Stimulated activated CD4-positive, alpha-beta T cell treated with anti-CD3 and anti-CD28 coated beads, Interleukin-12 subunit alpha, Interleukin-12 subunit beta, amount 100 ng/mL, for 4 hours (primary cell): Measurements from ENCODE around the gene LAMA2.

Source experiments
- DNase-seq: peaks from one replicate; pipeline ENCODE4 v3.0.0-alpha.2; 2020

LAMA2 gene

DNA sequence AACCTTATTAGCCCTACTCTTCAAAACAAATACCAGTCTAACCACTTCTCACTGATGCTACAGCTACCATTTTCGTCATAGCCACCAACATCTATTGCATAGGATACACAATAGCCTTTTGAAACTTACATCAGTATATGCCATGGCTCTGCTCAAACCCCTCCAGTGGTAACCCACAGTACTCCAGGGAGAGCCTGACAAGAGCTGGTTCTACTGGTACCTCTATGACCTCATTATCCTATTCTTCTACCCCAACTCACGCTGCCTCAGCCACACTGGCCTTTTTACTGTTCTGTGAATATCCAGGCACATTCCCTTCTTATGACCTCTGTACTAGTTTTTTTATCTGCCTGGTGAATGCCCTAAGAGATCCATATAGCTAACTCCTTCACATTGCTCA is 669.5 kb downstream of the LAMA2 start:
- DNase-seq, result no peak

DNA sequence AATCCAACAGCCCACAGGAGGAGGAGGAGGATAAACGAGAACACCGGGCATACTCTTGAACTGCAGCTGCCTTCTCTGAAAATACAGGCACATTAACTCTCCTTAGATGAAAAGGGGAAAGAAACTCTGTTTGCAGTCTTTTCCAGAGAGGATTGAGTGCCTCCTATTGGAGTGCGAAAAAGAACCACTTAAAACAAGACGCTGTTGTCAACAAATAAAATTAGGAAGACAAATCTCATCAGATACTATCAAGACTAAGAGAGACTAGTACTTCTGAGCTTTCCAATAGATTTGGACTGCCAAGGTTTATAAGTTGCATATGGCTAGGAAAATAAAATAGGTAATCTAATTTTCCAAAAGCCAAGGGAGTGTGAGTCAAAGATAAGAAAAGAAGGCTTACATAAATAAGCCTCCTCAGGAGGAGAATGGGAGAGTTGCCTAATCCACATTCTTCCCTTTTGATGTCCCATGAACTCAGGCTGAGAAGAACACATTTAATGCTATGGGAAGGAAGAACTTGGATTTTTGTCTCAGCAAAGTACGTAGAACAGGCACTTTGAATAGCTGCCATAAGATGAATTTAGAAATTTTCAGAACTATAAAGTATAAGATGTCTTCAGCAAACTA is 672.4 kb downstream of the LAMA2 start:
- DNase-seq, result no peak

DNA sequence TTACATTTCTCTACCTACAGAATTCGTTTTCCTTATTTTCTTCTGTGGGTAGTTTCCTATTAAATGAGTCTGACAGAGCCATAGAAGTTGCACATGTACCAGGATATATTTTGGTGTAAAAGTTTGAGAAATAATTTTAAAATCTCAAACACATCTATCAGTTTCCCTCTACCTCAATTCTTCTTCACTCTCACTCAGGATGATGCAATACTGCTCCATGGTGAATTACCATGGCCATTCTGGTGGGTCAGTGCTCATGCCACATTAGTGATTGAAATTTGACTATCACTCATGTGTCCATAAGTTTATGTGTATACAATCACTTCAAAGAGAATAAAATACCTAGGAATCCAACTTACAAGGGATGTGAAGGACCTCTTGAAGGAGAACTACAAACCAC is 675.3 kb downstream of the LAMA2 start:
- DNase-seq, result no peak

DNA sequence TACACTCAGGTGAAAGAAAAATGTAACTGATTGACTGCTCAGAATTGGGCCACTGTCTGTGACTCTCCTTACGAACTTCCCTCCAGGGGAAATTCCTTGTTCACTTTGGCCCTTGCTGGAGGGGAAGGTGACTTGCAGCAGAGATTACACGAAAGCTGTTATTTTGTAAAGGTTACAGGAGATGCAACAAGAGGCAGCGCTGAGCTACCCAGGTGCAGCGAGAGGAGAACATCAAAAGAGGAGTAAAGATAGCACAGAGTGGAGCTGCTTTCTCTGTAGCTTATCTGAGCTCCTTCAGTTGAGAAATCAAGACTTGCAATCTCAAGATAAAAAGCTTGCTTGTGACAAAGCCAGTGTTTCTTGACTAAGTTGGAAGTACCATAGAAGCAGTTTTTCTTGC is 682.4 kb downstream of the LAMA2 start:
- no peak for DNase-seq

DNA sequence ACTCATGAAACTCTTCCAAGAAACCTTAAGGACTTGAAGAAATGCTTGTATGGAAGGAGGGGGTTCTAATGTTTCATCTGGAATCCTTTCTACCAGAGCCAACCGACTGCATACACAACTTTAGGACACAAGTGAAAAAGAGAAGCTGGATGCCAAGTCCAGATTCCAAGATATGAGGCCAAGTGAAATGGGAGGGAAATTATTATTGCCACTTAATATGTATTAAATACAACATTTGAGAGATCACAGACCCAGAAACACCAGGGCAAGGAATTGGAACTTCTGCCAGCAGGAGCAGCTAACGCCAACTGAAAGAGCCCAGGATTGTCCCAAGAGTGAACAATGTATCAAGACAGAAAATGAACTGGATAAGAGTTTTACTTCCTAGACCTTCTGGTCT is 682.9 kb downstream of the LAMA2 start:
- DNase-seq, result no peak
